Activated T-helper 1 cell treated with anti-CD3 and anti-CD28 coated beads, Interleukin-12 subunit alpha, Interleukin-12 subunit beta, Interleukin-2, Interleukin-4 antibody, amounts not matched to agents 30 ng/mL and 10 ng/mL and 1 ng/mL, durations not matched to agents 14 hours and 24 hours and 36 hours (primary cell): ENCODE measurements around the gene PI16. TPM values are rescaled to one million over a fixed set of nuclear protein-coding genes. Genes with fewer than 3 reads are reported as not detected.
"Not testable (repeated sequence)": the region's sequence is repeated elsewhere in the genome, so short reads cannot be mapped to it uniquely, and the experiment has no call there.

ENCODE experiments used
- DNase-seq: peaks from one replicate; pipeline ENCODE4 v3.0.0; 2021; ENCODE audit warnings: low spot score
- H3K27ac Mint-ChIP-seq: one replicate; pipeline ENCODE4 v1.8.0; 2021; ENCODE audit warnings: mild to moderate bottlenecking, mixed read lengths
- H3K27me3 Mint-ChIP-seq: one replicate; pipeline ENCODE4 v1.8.0; 2022; ENCODE audit warnings: mild to moderate bottlenecking, moderate library complexity, mixed read lengths; ENCODE audit not compliant: insufficient read depth
- H3K36me3 Mint-ChIP-seq: one replicate; pipeline ENCODE4 v1.8.0; 2021; ENCODE audit warnings: low read depth, mixed read lengths
- H3K4me1 Mint-ChIP-seq: one replicate; pipeline ENCODE4 v1.8.0; 2021; ENCODE audit warnings: low read depth, mixed read lengths
- H3K4me3 Mint-ChIP-seq: one replicate; pipeline ENCODE4 v1.8.0; 2021; ENCODE audit warnings: mild to moderate bottlenecking, moderate library complexity, mixed read lengths
- H3K9me3 Mint-ChIP-seq: one replicate; pipeline ENCODE4 v1.8.0; 2021; ENCODE audit warnings: mixed read lengths
- intact Hi-C: fragments of 100-400 bp; cut with micrococcal nuclease; formaldehyde crosslinking; loops from one replicate; pipeline ENCODE4 v1.15.1; 2024
- total RNA-seq: library from RNA; stranded (reverse); gene quantifications from 2 replicates; pipeline ENCODE4 v1.2.3, GENCODE V29; 2022

The PI16 gene
- total RNA-seq, 1 donor from 2014 or later, result not detected

GRCh38 chr6:36933519-36933918 lies 21.0 kb upstream of the PI16 start:
- Mint-ChIP-seq H3K36me3 (peaks cover 2% of the 10 kb centered on the region), H3K27ac (no peak overlapping the region), H3K4me1 (no peaks in the 10 kb centered on the region), H3K27me3 (peaks cover 15% of the 10 kb centered on the region), H3K9me3 (no peaks in the 10 kb centered on the region), H3K4me3 (no peak overlapping the region)
- no peak for DNase-seq
- intact Hi-C loops, result loop anchor here (2.0 kb wide), 1 partner anchor 21 kb away; the partner anchor contains the start of gene PI16

- Mint-ChIP-seq H3K4me3 (no peak overlapping the region), H3K27me3 (peaks cover 22% of the 10 kb centered on the region), H3K4me1 (no peaks in the 10 kb centered on the region), H3K27ac (no peak overlapping the region), H3K9me3 (no peaks in the 10 kb centered on the region), H3K36me3 (peaks cover 2% of the 10 kb centered on the region)
- intact Hi-C loops, result no loop called here
- DNase-seq, result no peak
Measured at GRCh38 chr6:36934901-36935300, 19.6 kb upstream of the PI16 start.

DNA sequence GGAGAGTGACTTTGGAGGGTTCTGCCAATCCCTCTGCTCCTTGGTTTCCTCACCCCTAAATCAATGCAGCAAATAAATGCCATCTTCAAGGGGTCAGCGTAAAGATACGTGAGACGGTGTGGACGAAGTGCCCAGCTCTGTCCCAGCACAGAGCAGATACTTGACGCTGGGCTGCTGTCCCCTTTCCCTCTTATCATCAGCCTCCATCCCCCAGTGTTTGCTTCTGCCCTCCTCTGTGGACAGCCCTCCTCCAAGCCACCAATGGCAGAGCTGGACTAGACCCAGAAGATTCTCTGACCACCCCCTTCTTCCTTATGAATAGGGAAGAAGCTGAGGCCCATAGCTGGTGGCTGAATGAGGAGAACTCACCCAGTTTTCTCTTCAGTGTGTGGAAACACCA lies 17.7 kb upstream of the PI16 start:
- Mint-ChIP-seq H3K27me3 (peaks cover 31% of the 10 kb centered on the region), H3K4me3 (no peak overlapping the region), H3K9me3 (no peaks in the 10 kb centered on the region), H3K4me1 (peaks cover 5% of the 10 kb centered on the region), H3K36me3 (peaks cover 2% of the 10 kb centered on the region), H3K27ac (no peak overlapping the region)
- no peak for DNase-seq
- intact Hi-C loops, result no loop called here

GRCh38 chr6:36937896-36938295 lies 16.6 kb upstream of the PI16 start:
- Mint-ChIP-seq H3K4me3 (no peak overlapping the region), H3K36me3 (peaks cover under 1% of the 10 kb centered on the region), H3K9me3 (no peaks in the 10 kb centered on the region), H3K27me3 (peaks cover 35% of the 10 kb centered on the region), H3K27ac (no peak overlapping the region), H3K4me1 (peaks cover 5% of the 10 kb centered on the region)
- no peak for DNase-seq
- intact Hi-C loops, result no loop called here

GRCh38 chr6:36938536-36938935 lies 16.0 kb upstream of the PI16 start:
- Mint-ChIP-seq H3K27me3 (peaks cover 39% of the 10 kb centered on the region), H3K4me3 (no peak overlapping the region), H3K4me1 (peaks cover 5% of the 10 kb centered on the region), H3K27ac (no peak overlapping the region), H3K36me3 (no peaks in the 10 kb centered on the region), H3K9me3 (no peaks in the 10 kb centered on the region)
- intact Hi-C loops, result no loop called here
- no peak for DNase-seq

- H3K27ac Mint-ChIP-seq, DNase-seq, H3K4me3 Mint-ChIP-seq, H3K36me3 Mint-ChIP-seq, H3K9me3 Mint-ChIP-seq, H3K4me1 Mint-ChIP-seq, intact Hi-C loops: not testable (repeated sequence)
- H3K27me3 Mint-ChIP-seq, result peaks cover 37% of the 10 kb centered on the region
Measured at GRCh38 chr6:36939005-36939404, 15.5 kb upstream of the PI16 start.

DNA sequence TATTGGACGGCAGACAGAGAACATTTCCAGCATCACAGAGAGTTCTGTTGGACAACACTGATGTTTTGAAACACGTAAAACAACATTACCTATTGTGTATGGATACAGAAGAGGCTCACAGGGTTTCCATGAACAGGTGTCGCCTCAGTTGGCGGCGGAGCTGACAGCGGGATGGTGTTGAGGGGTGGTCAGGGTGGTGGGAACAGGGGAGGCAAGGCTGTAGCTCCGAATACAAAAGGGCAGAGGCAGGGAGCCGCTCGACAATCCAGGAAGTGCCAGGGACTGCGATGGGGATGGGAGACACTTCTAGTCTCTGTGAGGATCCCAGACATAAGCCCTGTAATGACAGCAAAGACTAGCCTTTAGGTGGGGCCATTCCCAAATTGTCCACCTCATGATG lies 14.5 kb upstream of the PI16 start:
- Mint-ChIP-seq H3K9me3 (no peaks in the 10 kb centered on the region), H3K36me3 (no peaks in the 10 kb centered on the region), H3K27ac (no peak overlapping the region), H3K4me1 (peaks cover 5% of the 10 kb centered on the region), H3K4me3 (no peak overlapping the region), H3K27me3 (peaks cover 38% of the 10 kb centered on the region)
- DNase-seq, result no peak
- intact Hi-C loops, result no loop called here

- H3K4me3 Mint-ChIP-seq, H3K4me1 Mint-ChIP-seq, intact Hi-C loops, H3K27ac Mint-ChIP-seq, H3K9me3 Mint-ChIP-seq, DNase-seq, H3K36me3 Mint-ChIP-seq: not testable (repeated sequence)
- H3K27me3 Mint-ChIP-seq, result peaks cover 31% of the 10 kb centered on the region
Measured at GRCh38 chr6:36941561-36941960, 13.0 kb upstream of the PI16 start.

GRCh38 chr6:36942329-36942728 lies 12.2 kb upstream of the PI16 start:
- H3K4me1 Mint-ChIP-seq, result peaks cover 17% of the 10 kb centered on the region
- H3K9me3 Mint-ChIP-seq, H3K4me3 Mint-ChIP-seq, DNase-seq, intact Hi-C loops, H3K27ac Mint-ChIP-seq, H3K36me3 Mint-ChIP-seq: not testable (repeated sequence)
- peaks cover 28% of the 10 kb centered on the region for H3K27me3 Mint-ChIP-seq

- H3K4me3 Mint-ChIP-seq, result no peak overlapping the region
- intact Hi-C loops, result no loop called here
- peaks cover 29% of the 10 kb centered on the region for H3K4me1 Mint-ChIP-seq
- H3K27me3 Mint-ChIP-seq, result peaks cover 22% of the 10 kb centered on the region
- DNase-seq, result no peak
- no peaks in the 10 kb centered on the region for H3K36me3 Mint-ChIP-seq
- no peak overlapping the region for H3K27ac Mint-ChIP-seq
- no peaks in the 10 kb centered on the region for H3K9me3 Mint-ChIP-seq
Measured at GRCh38 chr6:36944650-36945049, 9.9 kb upstream of the PI16 start.

DNA sequence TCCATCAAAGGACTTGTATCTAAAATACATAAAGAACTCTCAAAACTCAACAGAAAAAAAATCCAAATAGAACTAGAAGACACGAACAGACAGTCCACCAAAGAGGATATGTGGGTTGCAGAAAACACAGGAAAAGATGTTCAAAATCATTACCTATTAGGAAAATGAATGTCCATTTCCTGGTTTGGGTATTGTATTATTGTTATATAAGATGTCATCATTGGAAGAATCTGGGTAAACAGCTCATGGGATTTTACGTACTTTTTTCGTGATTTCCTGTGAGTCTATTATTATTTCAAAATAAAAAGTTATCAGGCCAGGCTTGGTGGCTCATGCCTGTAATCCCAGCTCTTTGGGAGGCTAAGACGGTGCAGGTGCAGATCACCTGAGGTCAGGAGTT lies 9.2 kb upstream of the PI16 start:
- Mint-ChIP-seq H3K4me3 (no peak overlapping the region), H3K4me1 (peaks cover 32% of the 10 kb centered on the region)
- intact Hi-C loops, result no loop called here

DNA sequence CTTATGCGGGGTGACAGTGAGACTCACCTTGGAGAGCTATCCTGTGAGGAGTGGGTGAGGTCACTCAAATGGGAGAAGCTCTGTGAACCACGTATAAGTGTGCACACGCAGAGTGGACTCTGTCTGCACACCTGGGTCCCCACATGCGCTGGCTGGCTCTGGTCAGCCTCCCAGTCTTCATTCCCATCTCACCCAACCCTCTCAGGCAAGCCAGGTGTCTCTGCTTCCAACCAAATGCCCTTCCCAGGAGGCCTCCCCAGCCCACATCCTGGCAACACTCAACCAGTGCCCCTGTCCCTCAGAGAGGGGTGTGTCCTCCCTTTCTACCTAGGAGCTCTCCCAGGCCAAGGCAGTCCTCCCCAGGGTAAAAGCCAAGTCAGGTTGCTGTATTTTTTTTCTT lies 8.0 kb upstream of the PI16 start:
- no peak overlapping the region for H3K4me3 Mint-ChIP-seq
- no peaks in the 10 kb centered on the region for H3K9me3 Mint-ChIP-seq
- DNase-seq, result no peak
- peaks cover 30% of the 10 kb centered on the region for H3K4me1 Mint-ChIP-seq
- H3K36me3 Mint-ChIP-seq, result no peaks in the 10 kb centered on the region
- peaks cover 12% of the 10 kb centered on the region for H3K27me3 Mint-ChIP-seq
- intact Hi-C loops, result no loop called here
- no peak overlapping the region for H3K27ac Mint-ChIP-seq

More for the DNA sequence above, 9.2 kb upstream of the PI16 start:
- no peaks in the 10 kb centered on the region for H3K9me3 Mint-ChIP-seq
- no peaks in the 10 kb centered on the region for H3K36me3 Mint-ChIP-seq
- peaks cover 18% of the 10 kb centered on the region for H3K27me3 Mint-ChIP-seq
- no peak overlapping the region for H3K27ac Mint-ChIP-seq
- no peak for DNase-seq

GRCh38 chr6:36947570-36948351 lies 6.8 kb upstream of the PI16 start:
- Mint-ChIP-seq H3K27me3 (peaks cover 8% of the 10 kb centered on the region), H3K27ac (peak overlapping the region; percentile 8), H3K4me1 (peaks cover 30% of the 10 kb centered on the region), H3K4me3 (no peak overlapping the region), H3K36me3 (no peaks in the 10 kb centered on the region), H3K9me3 (no peaks in the 10 kb centered on the region)
- intact Hi-C loops, result no loop called here
- DNase-seq, result peak; percentile 34

DNA sequence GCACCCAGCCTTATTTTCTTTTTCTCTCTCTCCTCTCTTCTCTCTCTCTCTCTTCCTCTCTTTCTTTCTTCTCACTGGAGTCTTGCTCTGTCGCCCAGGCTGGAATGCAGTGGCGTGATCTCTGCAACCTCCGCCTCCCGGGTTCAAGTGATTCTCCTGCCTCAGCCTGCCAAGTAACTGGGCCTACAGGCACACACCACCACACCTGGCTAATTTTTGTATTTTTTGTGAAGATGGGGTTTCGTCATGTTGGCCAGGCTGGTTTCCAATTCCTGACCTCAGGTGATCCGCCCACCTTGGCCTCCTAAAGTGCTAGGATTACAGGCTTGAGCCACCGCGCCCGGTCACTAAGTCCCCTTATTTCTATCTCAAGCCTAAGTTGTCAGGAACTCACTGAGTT lies 5.5 kb upstream of the PI16 start:
- H3K36me3 Mint-ChIP-seq, H3K27me3 Mint-ChIP-seq, H3K4me3 Mint-ChIP-seq, intact Hi-C loops, DNase-seq, H3K9me3 Mint-ChIP-seq, H3K27ac Mint-ChIP-seq: not testable (repeated sequence)
- peaks cover 37% of the 10 kb centered on the region for H3K4me1 Mint-ChIP-seq
